B cell (primary cell): ENCODE results near the gene AK1. TPM values are rescaled to one million over a fixed set of nuclear protein-coding genes. Genes with fewer than 3 reads are reported as not detected.
A peak's percentile ranks its signal among the peaks of the same experiment; 100 is the strongest.

ENCODE experiments used
- ATAC-seq: fragments of 200-7000 bp; cut with Tn5 transposase; one replicate; pipeline ENCODE4 v1.10.0; 2021; ENCODE audit warnings: low read depth, mild to moderate bottlenecking, moderate number of reproducible peaks, moderate library complexity
- CTCF ChIA-PET: fragments of 350-600 bp; sonication (Branson Sonifier 250); formaldehyde crosslinking; loops from one replicate; lab custom pipeline; 2021; ENCODE audit warnings: antibody characterized with exemption, inconsistent platforms; lab: Charles Lee
- POLR2A ChIA-PET: fragments of 350-600 bp; sonication (Branson Sonifier 250); formaldehyde crosslinking; loops from one replicate; lab custom pipeline; 2021; ENCODE audit warnings: antibody characterized with exemption; lab: Charles Lee
- DNase-seq: peaks from one replicate; pipeline ENCODE4 v3.0.0; 2013
- H2AFZ ChIP-seq: 2 replicates; pipeline ENCODE4 v1.6.1; 2012; ENCODE audit warnings: mild to moderate bottlenecking, low read depth, low read length; ENCODE audit not compliant: insufficient read depth, poor library complexity, severe bottlenecking
- H3K27ac ChIP-seq, 2 donors: 1 replicate in 1 of 2; 2 replicates in 1 of 2; pipeline ENCODE4 v1.5.1; 2012 to 2013; ENCODE audit warnings: low read length in 2 of 2, mild to moderate bottlenecking in 2 of 2, moderate library complexity in 1 of 2
- H3K27me3 ChIP-seq, 4 experiments: fragments of 200-600 bp in 1 of 4; sonication (generic) in 1 of 4; replicated peaks in 1 of 4; 1 replicate in 2 of 4; 2 replicates in 2 of 4; pipeline versions ENCODE4 v1.6.1 to v1.7.0; 2013 to 2016; ENCODE audit warnings: low read length in 3 of 4, mild to moderate bottlenecking in 2 of 4, mixed read lengths in 1 of 4, moderate library complexity in 1 of 4; ENCODE audit not compliant: insufficient read depth in 4 of 4, control insufficient read depth in 3 of 4; ENCODE audit errors: control extremely low read depth in 1 of 4
- H3K36me3 ChIP-seq, 2 experiments: replicated peaks in 1 of 2; 1 replicate in 1 of 2; 2 replicates in 1 of 2; pipeline versions ENCODE4 v1.6.1 to v1.7.1; 2013; ENCODE audit warnings: low read length in 1 of 2; ENCODE audit not compliant: insufficient read depth in 2 of 2, control insufficient read depth in 1 of 2; ENCODE audit errors: control extremely low read depth in 1 of 2, extremely low read depth in 1 of 2
- H3K4me1 ChIP-seq, 2 donors: fragments of 200-600 bp in 1 of 2; sonication (generic) in 1 of 2; 1 replicate in 1 of 2; 2 replicates in 1 of 2; pipeline versions ENCODE4 v1.5.1 to v1.6.1; 2013 to 2017; ENCODE audit warnings: low read length in 2 of 2; ENCODE audit not compliant: control insufficient read depth in 2 of 2, insufficient read depth in 2 of 2
- H3K4me2 ChIP-seq: replicated peaks from 2 replicates; pipeline ENCODE3; 2012; ENCODE audit warnings: mild to moderate bottlenecking, low read depth, low read length; ENCODE audit not compliant: poor library complexity, severe bottlenecking
- H3K4me3 ChIP-seq, 5 experiments: fragments of 200-600 bp in 1 of 5; sonication (generic) in 1 of 5; 1 replicate in 3 of 5; 2 replicates in 2 of 5; pipeline versions ENCODE4 v1.5.1 to v1.7.0; 2011 to 2016; ENCODE audit warnings: low read length in 4 of 5, mild to moderate bottlenecking in 4 of 5, low read depth in 2 of 5, control low read depth in 1 of 5, moderate library complexity in 1 of 5; ENCODE audit not compliant: insufficient read depth in 1 of 5; ENCODE audit errors: control extremely low read depth in 1 of 5, extremely low read depth in 1 of 5
- H3K79me2 ChIP-seq: fragments of 200-600 bp; sonication (generic); one replicate; pipeline ENCODE4 v1.6.0; 2016; ENCODE audit warnings: low read length; ENCODE audit not compliant: control insufficient read depth, insufficient read depth
- H3K9ac ChIP-seq: fragments of 200-600 bp; sonication (generic); 2 replicates; pipeline ENCODE4 v1.6.1; 2017; ENCODE audit warnings: mild to moderate bottlenecking, low read length, moderate library complexity
- H3K9me3 ChIP-seq, 3 donors: one replicate each; pipeline versions ENCODE4 v1.6.1 to v1.7.1; 2013; ENCODE audit warnings: low read length in 2 of 3; ENCODE audit not compliant: control insufficient read depth in 2 of 3, insufficient read depth in 1 of 3; ENCODE audit errors: control extremely low read depth in 1 of 3
- H4K20me1 ChIP-seq: 2 replicates; pipeline ENCODE4 v1.6.0; 2012; ENCODE audit warnings: mild to moderate bottlenecking, low read length; ENCODE audit not compliant: insufficient read depth, control insufficient read depth, poor library complexity, severe bottlenecking
- H3K27ac Mint-ChIP-seq: one replicate; pipeline ENCODE4 v1.8.0; 2021; ENCODE audit warnings: mixed read lengths
- H3K27me3 Mint-ChIP-seq: one replicate; pipeline ENCODE4 v1.8.0; 2021; ENCODE audit warnings: mixed read lengths
- H3K4me1 Mint-ChIP-seq: one replicate; pipeline ENCODE4 v1.8.0; 2021; ENCODE audit warnings: mixed read lengths
- H3K4me3 Mint-ChIP-seq: one replicate; pipeline ENCODE4 v1.8.0; 2021; ENCODE audit warnings: mixed read lengths
- H3K9me3 Mint-ChIP-seq: one replicate; pipeline ENCODE4 v1.8.0; 2022; ENCODE audit warnings: mixed read lengths; ENCODE audit not compliant: insufficient read depth
- EZH2 ChIP-seq: IDR thresholded peaks from 2 replicates; pipeline ENCODE4 v1.6.1; 2012; ENCODE audit warnings: borderline replicate concordance, low read depth, mild to moderate bottlenecking, moderate library complexity, low read length; ENCODE audit not compliant: insufficient read depth, poor library complexity, severe bottlenecking
- WGBS: methylation state at CpG from one replicate; pipeline ENCODE4 v1.1.5; 2013; ENCODE audit warnings: missing lambda C conversion rate; ENCODE audit not compliant: insufficient coverage; 5-methylcytosine and 5-hydroxymethylcytosine counted together
- intact Hi-C: fragments of 100-400 bp; cut with micrococcal nuclease; formaldehyde crosslinking; loops from one replicate; pipeline ENCODE4 v1.10.0; 2022
- polyA plus RNA-seq: library from polyadenylated mRNA; depleted of rRNA; stranded (reverse); fragments of >200 nt; gene quantifications from 2 replicates; pipeline ENCODE4 v1.2.3, GENCODE V29; 2012
- total RNA-seq, 2 donors: library from RNA; stranded (reverse); fragments of 120-200 nt in 1 of 2; gene quantifications; 1 replicate in 1 of 2; 2 replicates in 1 of 2; pipeline versions ENCODE4 v1.2.3 to v1.2.4, GENCODE V29; 2013 to 2022
- TF ChIP-seq, protein P1 (sequence below): fragments of 200-600 bp; IDR thresholded peaks from one replicate; pipeline ENCODE4 v1.8.0; 2022; ENCODE audit warnings: antibody characterized with exemption, mild to moderate bottlenecking

AK1 gene
- total and polyA plus RNA-seq, 2 donors (not counting 1 experiment from before 2014, with no cell fraction given), result 28.0 to 31.8 TPM

GRCh38 chr9:127852829-127853228 is 24.6 kb downstream of the AK1 start:
- H3K9ac ChIP-seq, result no peak overlapping the region
- Mint-ChIP-seq H3K9me3 (peaks cover 10% of the 10 kb centered on the region), H3K27ac (peak overlapping the region; percentile 32), H3K4me3 (peak overlapping the region; percentile 39), H3K4me1 (peaks cover 34% of the 10 kb centered on the region), H3K27me3 (no peaks in the 10 kb centered on the region)
- no peak overlapping the region for H3K4me3 ChIP-seq
- TF ChIP-seq EZH2, result no peak
- TF ChIP-seq, protein P1, sequence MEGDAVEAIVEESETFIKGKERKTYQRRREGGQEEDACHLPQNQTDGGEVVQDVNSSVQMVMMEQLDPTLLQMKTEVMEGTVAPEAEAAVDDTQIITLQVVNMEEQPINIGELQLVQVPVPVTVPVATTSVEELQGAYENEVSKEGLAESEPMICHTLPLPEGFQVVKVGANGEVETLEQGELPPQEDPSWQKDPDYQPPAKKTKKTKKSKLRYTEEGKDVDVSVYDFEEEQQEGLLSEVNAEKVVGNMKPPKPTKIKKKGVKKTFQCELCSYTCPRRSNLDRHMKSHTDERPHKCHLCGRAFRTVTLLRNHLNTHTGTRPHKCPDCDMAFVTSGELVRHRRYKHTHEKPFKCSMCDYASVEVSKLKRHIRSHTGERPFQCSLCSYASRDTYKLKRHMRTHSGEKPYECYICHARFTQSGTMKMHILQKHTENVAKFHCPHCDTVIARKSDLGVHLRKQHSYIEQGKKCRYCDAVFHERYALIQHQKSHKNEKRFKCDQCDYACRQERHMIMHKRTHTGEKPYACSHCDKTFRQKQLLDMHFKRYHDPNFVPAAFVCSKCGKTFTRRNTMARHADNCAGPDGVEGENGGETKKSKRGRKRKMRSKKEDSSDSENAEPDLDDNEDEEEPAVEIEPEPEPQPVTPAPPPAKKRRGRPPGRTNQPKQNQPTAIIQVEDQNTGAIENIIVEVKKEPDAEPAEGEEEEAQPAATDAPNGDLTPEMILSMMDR, result no peak
- peaks cover 32 to 45% of the 10 kb centered on the region in 2 donors for H3K4me1 ChIP-seq
- WGBS, result 79% methylated on average over 4 of the region's 9 CpGs
- peak overlapping the region in 1 of 2 donors; percentile 38 for H3K27ac ChIP-seq
- intact Hi-C loops, result no loop called here
- H3K36me3 ChIP-seq, result no peaks in the 10 kb centered on the region
- ATAC-seq, result no peak
- H4K20me1 ChIP-seq, result no peaks in the 10 kb centered on the region
- peak overlapping the region; percentile 87 for H2AFZ ChIP-seq
- CTCF ChIA-PET, result interaction anchor here (1.0 to 2.2 kb wide), 4 partner anchors 9 to 19 kb away, joined by 3 to 14 read pairs (median 4); no protein-coding TSS in a partner anchor
- peak overlapping the region; percentile 98 for H3K4me2 ChIP-seq
- H3K9me3 ChIP-seq, result peaks cover 0 to 26% (median 11%) of the 10 kb centered on the region in 3 donors
- H3K27me3 ChIP-seq, result no peaks in the 10 kb centered on the region
- H3K79me2 ChIP-seq, result peaks cover 12% of the 10 kb centered on the region
- POLR2A ChIA-PET, result interaction anchor here (0.6 to 1.0 kb wide), 2 partner anchors 45 to 82 kb away, joined by 3 read pairs; no protein-coding TSS in a partner anchor
- no peak for DNase-seq

- POLR2A ChIA-PET, result no interaction called here
- WGBS, result 97% methylated on average over 11 of the region's 17 CpGs
Observed at GRCh38 chr9:127850286-127850830, 27.1 kb downstream of the AK1 start.

More at GRCh38 chr9:127850286-127850830, 27.1 kb downstream of the AK1 start:
- H3K4me1 ChIP-seq, result peaks cover 24% of the 10 kb centered on the region in 2 donors
- ATAC-seq, result no peak
- Mint-ChIP-seq H3K27me3 (no peaks in the 10 kb centered on the region), H3K27ac (peak overlapping the region; percentile 56), H3K4me3 (no peak overlapping the region), H3K4me1 (peaks cover 25% of the 10 kb centered on the region), H3K9me3 (peaks cover 10% of the 10 kb centered on the region)
- H3K4me2 ChIP-seq, result no peak overlapping the region
- peaks cover 0 to 26% (median 11%) of the 10 kb centered on the region in 3 donors for H3K9me3 ChIP-seq
- H4K20me1 ChIP-seq, result no peaks in the 10 kb centered on the region
- CTCF ChIA-PET, result interaction anchor here (1.6 kb wide), 1 partner anchor 19 kb away, joined by 4 read pairs; no protein-coding TSS in a partner anchor
- H3K27ac ChIP-seq, result no peak overlapping the region
- no peaks in the 10 kb centered on the region for H3K36me3 ChIP-seq
- TF ChIP-seq EZH2, result no peak
- TF ChIP-seq, protein P1, result no peak
- H2AFZ ChIP-seq, result no peak overlapping the region
- H3K79me2 ChIP-seq, result peaks cover 12% of the 10 kb centered on the region
- no peaks in the 10 kb centered on the region for H3K27me3 ChIP-seq
- no peak for DNase-seq
- intact Hi-C loops, result no loop called here
- no peak overlapping the region for H3K9ac ChIP-seq
- H3K4me3 ChIP-seq, result no peak overlapping the region
